Lower leg skin (tissue), 3 donors: Measurements from ENCODE around the gene PRSS21.

Experiments used
- POLR2A ChIP-seq, 2 donors: fragments of 450-650 bp; IDR thresholded peaks; one replicate each; pipeline ENCODE4 v1.6.1; 2016 to 2017; ENCODE audit warnings: antibody characterized with exemption in 2 of 2, mild to moderate bottlenecking in 1 of 2, moderate library complexity in 1 of 2
- TF ChIP-seq, protein P1 (sequence below), 3 donors: fragments of 450-650 bp; IDR thresholded peaks; one replicate each; pipeline ENCODE4 v1.5.1; 2016; ENCODE audit warnings: antibody characterized with exemption in 3 of 3, mild to moderate bottlenecking in 3 of 3, moderate library complexity in 2 of 3

DNA sequence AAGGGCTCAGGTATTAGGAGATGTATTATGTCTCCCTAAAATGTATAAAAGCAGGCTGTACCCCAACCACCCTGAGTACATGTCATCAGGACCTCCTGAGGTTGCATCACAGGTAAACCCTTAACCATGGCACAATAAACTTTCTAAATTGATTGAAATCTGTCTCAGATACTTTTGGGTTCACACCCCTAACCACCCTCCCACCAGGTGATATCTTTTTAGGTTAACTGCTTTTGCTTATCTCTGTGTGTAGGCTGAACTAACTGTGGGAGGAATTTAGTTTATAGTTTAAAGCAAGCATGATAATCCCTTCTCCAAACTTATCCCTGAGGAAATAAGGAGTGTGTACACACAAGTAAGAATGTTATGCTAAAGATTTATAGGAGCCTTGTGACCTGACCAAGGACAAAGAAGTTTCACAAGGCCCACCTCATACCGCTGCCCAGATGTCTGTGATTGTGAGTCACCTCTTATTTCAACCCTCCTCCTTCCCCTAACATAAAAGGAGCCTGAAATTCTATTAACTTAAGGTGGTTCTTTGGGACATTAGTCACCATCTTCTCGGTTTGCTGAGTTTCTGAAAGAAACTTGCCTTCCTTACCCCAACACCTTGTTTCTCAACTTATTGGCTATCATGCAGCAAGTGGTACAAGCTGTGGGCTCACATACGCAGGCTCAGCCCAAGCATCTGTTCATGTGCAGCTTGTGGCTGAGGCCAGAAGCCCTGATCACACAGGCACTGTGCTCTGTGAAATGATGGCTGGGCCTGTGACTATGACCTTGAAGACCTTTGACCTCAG, 29.7 kb downstream of the PRSS21 start:
- no peak for TF ChIP-seq POLR2A (IDR thresholded peaks at IDR 0.05)
- TF ChIP-seq, protein P1, sequence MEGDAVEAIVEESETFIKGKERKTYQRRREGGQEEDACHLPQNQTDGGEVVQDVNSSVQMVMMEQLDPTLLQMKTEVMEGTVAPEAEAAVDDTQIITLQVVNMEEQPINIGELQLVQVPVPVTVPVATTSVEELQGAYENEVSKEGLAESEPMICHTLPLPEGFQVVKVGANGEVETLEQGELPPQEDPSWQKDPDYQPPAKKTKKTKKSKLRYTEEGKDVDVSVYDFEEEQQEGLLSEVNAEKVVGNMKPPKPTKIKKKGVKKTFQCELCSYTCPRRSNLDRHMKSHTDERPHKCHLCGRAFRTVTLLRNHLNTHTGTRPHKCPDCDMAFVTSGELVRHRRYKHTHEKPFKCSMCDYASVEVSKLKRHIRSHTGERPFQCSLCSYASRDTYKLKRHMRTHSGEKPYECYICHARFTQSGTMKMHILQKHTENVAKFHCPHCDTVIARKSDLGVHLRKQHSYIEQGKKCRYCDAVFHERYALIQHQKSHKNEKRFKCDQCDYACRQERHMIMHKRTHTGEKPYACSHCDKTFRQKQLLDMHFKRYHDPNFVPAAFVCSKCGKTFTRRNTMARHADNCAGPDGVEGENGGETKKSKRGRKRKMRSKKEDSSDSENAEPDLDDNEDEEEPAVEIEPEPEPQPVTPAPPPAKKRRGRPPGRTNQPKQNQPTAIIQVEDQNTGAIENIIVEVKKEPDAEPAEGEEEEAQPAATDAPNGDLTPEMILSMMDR (IDR thresholded peaks at IDR 0.05), result no peak
